Kidney (tissue), 14 donors: ENCODE data around the gene HSPB2. TPM values are rescaled to one million over a fixed set of nuclear protein-coding genes. Genes with fewer than 3 reads are reported as not detected.

Source experiments
- DNase-seq, 5 donors: peaks; one replicate each; pipeline ENCODE4 v3.0.0-alpha.2; 2013 to 2020
- FAIRE-seq: peaks from 2 replicates; lab custom pipeline; 2012; peaks lifted over from hg19 to GRCh38; lab: Jason Lieb, UNC
- H3K27ac ChIP-seq, 2 donors: one replicate each; pipeline ENCODE4 v1.7.0; 2013; ENCODE audit warnings: low read depth in 2 of 2, low read length in 2 of 2, inconsistent platforms in 1 of 2
- H3K27me3 ChIP-seq: one replicate; pipeline ENCODE4 v1.7.1; 2013; ENCODE audit warnings: low read length, inconsistent platforms; ENCODE audit not compliant: control insufficient read depth, insufficient read depth
- H3K36me3 ChIP-seq, 3 donors: one replicate each; pipeline versions ENCODE4 v1.7.0 to v1.7.1; 2013; ENCODE audit warnings: low read length in 3 of 3, control low read depth in 1 of 3, inconsistent platforms in 1 of 3; ENCODE audit not compliant: insufficient read depth in 3 of 3, control insufficient read depth in 2 of 3
- H3K4me1 ChIP-seq, 3 donors: one replicate each; pipeline versions ENCODE4 v1.7.0 to v1.7.1; 2013; ENCODE audit warnings: low read length in 3 of 3, inconsistent platforms in 1 of 3, low read depth in 1 of 3; ENCODE audit not compliant: control insufficient read depth in 2 of 3, insufficient read depth in 2 of 3
- H3K4me3 ChIP-seq, 3 donors: one replicate each; pipeline versions ENCODE4 v1.7.0 to v1.8.1; 2013; ENCODE audit warnings: low read length in 3 of 3, control low read depth in 1 of 3, inconsistent platforms in 1 of 3
- H3K9ac ChIP-seq, 3 donors: one replicate each; pipeline versions ENCODE4 v1.7.0 to v1.7.1; 2013; ENCODE audit warnings: low read length in 3 of 3, control low read depth in 1 of 3, inconsistent platforms in 1 of 3
- H3K9me3 ChIP-seq, 3 donors: one replicate each; pipeline versions ENCODE4 v1.7.0 to v1.7.1; 2013; ENCODE audit warnings: low read length in 3 of 3, control low read depth in 1 of 3, inconsistent platforms in 1 of 3; ENCODE audit not compliant: control insufficient read depth in 2 of 3, insufficient read depth in 1 of 3
- CTCF ChIP-seq: IDR thresholded peaks from 3 replicates; pipeline ENCODE4 v1.5.1; 2012; ENCODE audit warnings: mild to moderate bottlenecking, moderate library complexity, borderline replicate concordance; ENCODE audit not compliant: insufficient read depth; ENCODE audit errors: extremely low read depth
- intact Hi-C: fragments of 100-400 bp; cut with DNase I; formaldehyde crosslinking; loops from one replicate; pipeline ENCODE4 v1.11.1; 2022
- polyA plus RNA-seq: library from polyadenylated mRNA; stranded (reverse); fragments of 350-450 nt; fragmentation: Illumina TruSeq; extraction: RNeasy Lipid Tissue Mini Kit (QIAGEN cat#74804); gene quantifications from one replicate; pipeline ENCODE4 v1.2.3, GENCODE V29; 2014; ENCODE audit warnings: low read depth, low replicate concordance; ENCODE audit not compliant: insufficient read depth
- total RNA-seq: library from RNA; stranded (reverse); fragmentation: NEBNext Ultra II Directional; extraction: Animal tissue kit (Norgen Biotek cat#: 25700); gene quantifications from one replicate; pipeline ENCODE4 v1.2.1, GENCODE V29; 2021
- donor health status: control.
- donor health status: control.
- donor health status: control.
- donor health status: control.
- donor health status: control.
- donor health status: DM: yes; HTN: yes; CAD: no.
- donor health status: Normal renal cell carcinoma (clear cell type).

The HSPB2 gene
- total and polyA plus RNA-seq, 2 donors from 2014 or later = 4.4 to 15.7 TPM

- Histone ChIP-seq H3K4me1 (no peaks in the 10 kb centered on the region), H3K9me3 (no peaks in the 10 kb centered on the region), H3K4me3 (no peak overlapping the region), H3K27ac (no peak overlapping the region), H3K9ac (no peak overlapping the region), H3K36me3 (no peaks in the 10 kb centered on the region), H3K27me3 (no peaks in the 10 kb centered on the region)
- FAIRE-seq (no peak), DNase-seq (no peak)
- TF ChIP-seq CTCF = no peak
- intact Hi-C loops = no loop called here
Observed at GRCh38 chr11:111949519-111950426, 37.2 kb downstream of the HSPB2 start.

- intact Hi-C loops = no loop called here
- Histone ChIP-seq H3K9ac (no peak overlapping the region), H3K36me3 (no peaks in the 10 kb centered on the region), H3K27me3 (no peaks in the 10 kb centered on the region), H3K27ac (no peak overlapping the region), H3K4me3 (no peak overlapping the region), H3K4me1 (no peaks in the 10 kb centered on the region), H3K9me3 (no peaks in the 10 kb centered on the region)
- FAIRE-seq = no peak
- no peak for TF ChIP-seq CTCF
- DNase-seq = no peak
Observed at GRCh38 chr11:111951565-111951964, 39.0 kb downstream of the HSPB2 start.

DNA sequence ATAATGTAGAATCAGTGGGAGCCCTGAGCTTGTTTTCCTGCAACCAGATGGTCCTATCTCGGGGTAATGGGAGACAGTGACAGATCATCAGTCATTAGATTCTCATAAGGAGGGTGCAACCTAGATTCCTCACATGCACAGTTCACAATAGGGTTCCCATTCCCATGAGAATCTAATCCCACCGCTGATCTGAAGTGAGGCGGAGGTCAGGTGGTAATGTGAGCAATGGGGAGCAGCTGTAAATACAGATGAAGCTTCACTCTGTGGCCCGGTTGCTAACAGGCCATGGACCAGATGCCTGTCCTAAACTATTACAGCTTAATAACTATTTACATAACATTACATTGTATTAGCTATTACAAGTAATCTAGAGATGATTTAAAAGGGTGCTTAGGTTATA lies 41.6 kb downstream of the HSPB2 start:
- Histone ChIP-seq H3K27ac (no peak overlapping the region), H3K4me1 (no peaks in the 10 kb centered on the region), H3K4me3 (no peak overlapping the region), H3K27me3 (no peaks in the 10 kb centered on the region), H3K36me3 (no peaks in the 10 kb centered on the region), H3K9me3 (no peaks in the 10 kb centered on the region), H3K9ac (no peak overlapping the region)
- intact Hi-C loops = no loop called here
- no peak for DNase-seq
- no peak for TF ChIP-seq CTCF
- FAIRE-seq = no peak
